Measurements from ENCODE around the gene SLC39A8. TPM values are rescaled to one million over a fixed set of nuclear protein-coding genes. Genes with fewer than 3 reads are reported as not detected.
A peak's percentile ranks its signal among the peaks of the same experiment; 100 is the strongest.

The SLC39A8 gene
- total RNA-seq, 2 experiments from 2014 or later = 28.8 to 29.3 TPM

GRCh38 chr4:102354671-102355454 lies 9.6 kb upstream of the SLC39A8 start:
- CTCF ChIA-PET = interaction anchor here (0.5 kb wide), 1 partner anchor 76 kb away, joined by 3 read pairs; no protein-coding TSS in a partner anchor

GRCh38 chr4:102352781-102353180 lies 7.5 kb upstream of the SLC39A8 start:
- CTCF ChIA-PET = interaction anchor here (0.7 to 1.5 kb wide), 2 partner anchors 23 to 632 kb away, joined by 3 to 4 read pairs; no protein-coding TSS in a partner anchor
- intact Hi-C loops (cut with micrococcal nuclease) = no loop called here
- H3K27ac Mint-ChIP-seq = no peak overlapping the region

More at GRCh38 chr4:102354671-102355454, 9.6 kb upstream of the SLC39A8 start:
- H3K27ac Mint-ChIP-seq = no peak overlapping the region
- H3K4me3 Mint-ChIP-seq = no peak overlapping the region
- H3K4me1 Mint-ChIP-seq (ENCODE audit: low read depth) = no peaks in the 10 kb centered on the region
- intact Hi-C loops (cut with micrococcal nuclease) = no loop called here
- no peaks in the 10 kb centered on the region for H3K36me3 Mint-ChIP-seq (ENCODE audit: low read depth)
- no peaks in the 10 kb centered on the region for H3K9me3 Mint-ChIP-seq
- H3K27me3 Mint-ChIP-seq (ENCODE audit: low read depth) = no peaks in the 10 kb centered on the region
- no peak for DNase-seq

GRCh38 chr4:102350634-102351033 lies 5.4 kb upstream of the SLC39A8 start:
- peaks cover 7% of the 10 kb centered on the region for H3K4me1 Mint-ChIP-seq (ENCODE audit: low read depth)
- CTCF ChIA-PET = no interaction called here
- intact Hi-C loops (cut with micrococcal nuclease) = no loop called here
- no peaks in the 10 kb centered on the region for H3K27me3 Mint-ChIP-seq (ENCODE audit: low read depth)
- H3K27ac Mint-ChIP-seq = no peak overlapping the region
- H3K36me3 Mint-ChIP-seq (ENCODE audit: low read depth) = no peaks in the 10 kb centered on the region
- no peak for DNase-seq
- H3K9me3 Mint-ChIP-seq = no peaks in the 10 kb centered on the region
- H3K4me3 Mint-ChIP-seq = no peak overlapping the region

More at GRCh38 chr4:102352781-102353180, 7.5 kb upstream of the SLC39A8 start:
- Mint-ChIP-seq H3K27me3 (ENCODE audit: low read depth) (no peaks in the 10 kb centered on the region), H3K4me1 (ENCODE audit: low read depth) (no peaks in the 10 kb centered on the region), H3K4me3 (no peak overlapping the region), H3K36me3 (ENCODE audit: low read depth) (no peaks in the 10 kb centered on the region), H3K9me3 (no peaks in the 10 kb centered on the region)
- DNase-seq = no peak

- no peaks in the 10 kb centered on the region for H3K9me3 Mint-ChIP-seq
- H3K4me3 Mint-ChIP-seq = no peak overlapping the region
- H3K4me1 Mint-ChIP-seq (ENCODE audit: low read depth) = peaks cover 9% of the 10 kb centered on the region
- intact Hi-C loops (cut with micrococcal nuclease) = loop anchor here (5.0 kb wide), 1 partner anchor 931 kb away; no protein-coding TSS in a partner anchor
- no peak overlapping the region for H3K27ac Mint-ChIP-seq
- CTCF ChIA-PET = no interaction called here
- H3K27me3 Mint-ChIP-seq (ENCODE audit: low read depth) = no peaks in the 10 kb centered on the region
- no peaks in the 10 kb centered on the region for H3K36me3 Mint-ChIP-seq (ENCODE audit: low read depth)
- no peak for DNase-seq
Measured at GRCh38 chr4:102348701-102349100, 3.4 kb upstream of the SLC39A8 start.

GRCh38 chr4:102345795-102346100 lies 466 bp upstream of the SLC39A8 start:
- H3K9me3 Mint-ChIP-seq = no peaks in the 10 kb centered on the region
- H3K27me3 Mint-ChIP-seq (ENCODE audit: low read depth) = no peaks in the 10 kb centered on the region
- intact Hi-C loops (cut with micrococcal nuclease) = loop anchor here (1.0 to 5.0 kb wide), 18 partner anchors 45 to 1523 kb away; partner anchors contain the start of genes BDH2, CENPE, PPP3CA and SLC9B1
- H3K4me3 Mint-ChIP-seq = peak overlapping the region; percentile 83
- no peak for DNase-seq
- peaks cover 35% of the 10 kb centered on the region for H3K4me1 Mint-ChIP-seq (ENCODE audit: low read depth)
- CTCF ChIA-PET = interaction anchor here (0.7 to 1.9 kb wide), 14 partner anchors 11 to 754 kb away, joined by 3 to 18 read pairs (median 4); partner anchors contain the start of gene BDH2
- H3K27ac Mint-ChIP-seq = peak overlapping the region; percentile 93
- H3K36me3 Mint-ChIP-seq (ENCODE audit: low read depth) = no peaks in the 10 kb centered on the region

GRCh38 chr4:102344520-102344953 lies 745 bp downstream of the SLC39A8 start:
- intact Hi-C loops (cut with micrococcal nuclease) = loop anchor here (2.0 kb wide), 3 partner anchors 82 to 1522 kb away; no protein-coding TSS in a partner anchor
- H3K4me1 Mint-ChIP-seq (ENCODE audit: low read depth) = peaks cover 39% of the 10 kb centered on the region
- peaks cover 1% of the 10 kb centered on the region for H3K36me3 Mint-ChIP-seq (ENCODE audit: low read depth)
- peak overlapping the region; percentile 83 for H3K4me3 Mint-ChIP-seq
- peak; percentile 71 for DNase-seq
- no peaks in the 10 kb centered on the region for H3K27me3 Mint-ChIP-seq (ENCODE audit: low read depth)
- CTCF ChIA-PET = interaction anchor here (1.3 to 1.9 kb wide), 7 partner anchors 13 to 755 kb away, joined by 3 to 8 read pairs (median 6); partner anchors contain the start of gene BDH2
- H3K9me3 Mint-ChIP-seq = no peaks in the 10 kb centered on the region
- H3K27ac Mint-ChIP-seq = peak overlapping the region; percentile 93

GRCh38 chr4:102343964-102344519 lies 1.2 kb downstream of the SLC39A8 start:
- Mint-ChIP-seq H3K36me3 (ENCODE audit: low read depth) (peaks cover 1% of the 10 kb centered on the region), H3K9me3 (no peaks in the 10 kb centered on the region), H3K27ac (peak overlapping the region; percentile 93), H3K4me3 (peak overlapping the region; percentile 83), H3K4me1 (ENCODE audit: low read depth) (peaks cover 39% of the 10 kb centered on the region), H3K27me3 (ENCODE audit: low read depth) (no peaks in the 10 kb centered on the region)
- intact Hi-C loops (cut with micrococcal nuclease) = loop anchor here (2.0 kb wide), 3 partner anchors 81 to 1521 kb away; no protein-coding TSS in a partner anchor
- CTCF ChIA-PET = interaction anchor here (1.3 to 1.6 kb wide), 2 partner anchors 44 to 87 kb away, joined by 4 to 6 read pairs; no protein-coding TSS in a partner anchor
- no peak for DNase-seq

GRCh38 chr4:102342404-102343074 lies 2.7 kb downstream of the SLC39A8 start:
- H3K9me3 Mint-ChIP-seq = no peaks in the 10 kb centered on the region
- H3K27ac Mint-ChIP-seq = no peak overlapping the region
- intact Hi-C loops (cut with micrococcal nuclease) = no loop called here
- no peak for DNase-seq
- peaks cover 1% of the 10 kb centered on the region for H3K36me3 Mint-ChIP-seq (ENCODE audit: low read depth)
- H3K27me3 Mint-ChIP-seq (ENCODE audit: low read depth) = no peaks in the 10 kb centered on the region
- H3K4me3 Mint-ChIP-seq = peak overlapping the region; percentile 70
- CTCF ChIA-PET = no interaction called here
- peaks cover 45% of the 10 kb centered on the region for H3K4me1 Mint-ChIP-seq (ENCODE audit: low read depth)

GRCh38 chr4:102341201-102341600 lies 4.1 kb downstream of the SLC39A8 start:
- intact Hi-C loops (cut with micrococcal nuclease) = no loop called here
- Mint-ChIP-seq H3K27me3 (ENCODE audit: low read depth) (no peaks in the 10 kb centered on the region), H3K4me3 (no peak overlapping the region), H3K36me3 (ENCODE audit: low read depth) (peaks cover 1% of the 10 kb centered on the region), H3K4me1 (ENCODE audit: low read depth) (peaks cover 50% of the 10 kb centered on the region), H3K9me3 (no peaks in the 10 kb centered on the region), H3K27ac (no peak overlapping the region)
- CTCF ChIA-PET = interaction anchor here (0.7 kb wide), 1 partner anchor 41 kb away, joined by 3 read pairs; no protein-coding TSS in a partner anchor
- no peak for DNase-seq

- Mint-ChIP-seq H3K27me3 (ENCODE audit: low read depth) (no peaks in the 10 kb centered on the region), H3K27ac (no peak overlapping the region), H3K4me1 (ENCODE audit: low read depth) (peaks cover 56% of the 10 kb centered on the region), H3K9me3 (no peaks in the 10 kb centered on the region), H3K36me3 (ENCODE audit: low read depth) (peaks cover 1% of the 10 kb centered on the region), H3K4me3 (no peak overlapping the region)
- CTCF ChIA-PET = no interaction called here
- DNase-seq = no peak
- intact Hi-C loops (cut with micrococcal nuclease) = no loop called here
Measured at GRCh38 chr4:102339018-102339417, 6.3 kb downstream of the SLC39A8 start.

GRCh38 chr4:102338405-102338804 lies 6.9 kb downstream of the SLC39A8 start:
- intact Hi-C loops (cut with micrococcal nuclease) = no loop called here
- Mint-ChIP-seq H3K27me3 (ENCODE audit: low read depth) (no peaks in the 10 kb centered on the region), H3K4me1 (ENCODE audit: low read depth) (peaks cover 61% of the 10 kb centered on the region), H3K4me3 (no peak overlapping the region), H3K9me3 (no peaks in the 10 kb centered on the region), H3K27ac (no peak overlapping the region), H3K36me3 (ENCODE audit: low read depth) (peaks cover 1% of the 10 kb centered on the region)
- no peak for DNase-seq
- CTCF ChIA-PET = no interaction called here

GRCh38 chr4:102335616-102336015 lies 9.7 kb downstream of the SLC39A8 start:
- intact Hi-C loops (cut with micrococcal nuclease) = no loop called here
- Mint-ChIP-seq H3K4me3 (no peak overlapping the region), H3K27me3 (ENCODE audit: low read depth) (no peaks in the 10 kb centered on the region), H3K27ac (no peak overlapping the region), H3K4me1 (ENCODE audit: low read depth) (peaks cover 46% of the 10 kb centered on the region), H3K36me3 (ENCODE audit: low read depth) (peaks cover 1% of the 10 kb centered on the region), H3K9me3 (no peaks in the 10 kb centered on the region)
- DNase-seq = no peak
- CTCF ChIA-PET = interaction anchor here (1.0 to 1.1 kb wide), 3 partner anchors 10 to 78 kb away, joined by 3 to 4 read pairs (median 3); no protein-coding TSS in a partner anchor
